Measurements from ENCODE around the gene WDR82.

WDR82 gene

DNA sequence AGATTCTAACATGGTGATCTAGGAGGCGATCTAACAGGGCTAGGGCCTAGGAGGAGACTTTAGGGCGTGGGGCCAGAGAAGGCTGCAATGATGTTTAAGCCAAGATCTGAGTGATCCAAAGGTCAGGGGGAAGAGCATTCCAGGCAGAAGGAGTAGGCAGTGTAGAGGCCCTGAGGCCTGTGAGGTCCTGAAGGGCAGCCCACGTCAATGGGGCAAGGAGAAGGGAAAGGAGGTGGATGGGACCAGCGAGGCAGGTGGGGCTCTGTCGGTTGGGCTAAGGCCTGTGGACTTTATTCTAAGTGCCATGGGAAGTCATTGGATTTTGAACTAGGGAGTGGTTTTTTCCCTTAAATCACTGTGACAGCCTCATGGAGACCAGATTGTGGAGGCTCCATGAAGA is 27.5 kb upstream of the WDR82 start:
- H3K27ac ChIP-seq (ENCODE audit: low read length) = peak overlapping the region; percentile 23
- H3K4me3 ChIP-seq (ENCODE audit: low read depth in 1 of 2, low read length in 2 of 2) = no peak overlapping the region
- H3K4me1 ChIP-seq (ENCODE audit: control insufficient read depth in 1 of 2, insufficient read depth in 2 of 2, low read length in 2 of 2) = peaks cover 0 to 4% of the 10 kb centered on the region in 2 donors
- peaks cover 0 to 7% of the 10 kb centered on the region in 2 donors for H3K36me3 ChIP-seq (ENCODE audit: control insufficient read depth in 1 of 2, insufficient read depth in 2 of 2, low read length in 2 of 2)
- no peaks in the 10 kb centered on the region for H3K27me3 ChIP-seq (ENCODE audit: low read depth, low read length)
- H3K9me3 ChIP-seq (ENCODE audit: control insufficient read depth in 1 of 2, low read length in 2 of 2) = no peaks in the 10 kb centered on the region

DNA sequence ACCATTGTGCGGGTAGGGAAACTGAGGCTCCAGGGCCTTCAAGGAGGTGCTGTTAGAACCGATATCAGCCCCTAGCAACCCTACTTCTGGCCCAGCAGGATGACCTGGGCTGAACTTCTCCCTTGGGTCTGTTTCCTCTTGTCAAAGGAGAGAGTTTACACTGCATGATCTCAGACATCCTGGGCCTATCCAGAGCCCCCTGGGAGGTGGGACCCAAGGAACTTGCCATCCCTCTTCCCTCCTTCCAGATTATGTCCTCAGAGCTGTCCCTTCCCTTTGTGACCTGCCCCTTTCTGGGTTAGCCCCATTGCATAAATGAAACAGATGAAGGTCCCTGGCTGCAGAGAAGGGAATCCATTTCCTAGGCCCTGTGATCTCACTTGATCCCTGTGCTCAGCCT is 25.4 kb upstream of the WDR82 start:
- Histone ChIP-seq H3K27ac (ENCODE audit: low read length) (no peak overlapping the region), H3K4me1 (ENCODE audit: control insufficient read depth in 1 of 2, insufficient read depth in 2 of 2, low read length in 2 of 2) (peaks cover 0 to 12% of the 10 kb centered on the region in 2 donors), H3K9me3 (ENCODE audit: control insufficient read depth in 1 of 2, low read length in 2 of 2) (no peaks in the 10 kb centered on the region), H3K27me3 (ENCODE audit: low read depth, low read length) (no peaks in the 10 kb centered on the region), H3K4me3 (ENCODE audit: low read depth in 1 of 2, low read length in 2 of 2) (no peak overlapping the region), H3K36me3 (ENCODE audit: control insufficient read depth in 1 of 2, insufficient read depth in 2 of 2, low read length in 2 of 2) (no peaks in the 10 kb centered on the region)

- H3K27ac ChIP-seq (ENCODE audit: low read length) = no peak overlapping the region
- H3K36me3 ChIP-seq (ENCODE audit: control insufficient read depth in 1 of 2, insufficient read depth in 2 of 2, low read length in 2 of 2) = no peaks in the 10 kb centered on the region
- no peaks in the 10 kb centered on the region for H3K27me3 ChIP-seq (ENCODE audit: low read depth, low read length)
- H3K4me3 ChIP-seq (ENCODE audit: low read depth in 1 of 2, low read length in 2 of 2) = no peak overlapping the region
- no peaks in the 10 kb centered on the region for H3K9me3 ChIP-seq (ENCODE audit: control insufficient read depth in 1 of 2, low read length in 2 of 2)
- H3K4me1 ChIP-seq (ENCODE audit: control insufficient read depth in 1 of 2, insufficient read depth in 2 of 2, low read length in 2 of 2) = peaks cover 0 to 12% of the 10 kb centered on the region in 2 donors
Observed at GRCh38 chr3:52302426-52303145, 24.1 kb upstream of the WDR82 start.

DNA sequence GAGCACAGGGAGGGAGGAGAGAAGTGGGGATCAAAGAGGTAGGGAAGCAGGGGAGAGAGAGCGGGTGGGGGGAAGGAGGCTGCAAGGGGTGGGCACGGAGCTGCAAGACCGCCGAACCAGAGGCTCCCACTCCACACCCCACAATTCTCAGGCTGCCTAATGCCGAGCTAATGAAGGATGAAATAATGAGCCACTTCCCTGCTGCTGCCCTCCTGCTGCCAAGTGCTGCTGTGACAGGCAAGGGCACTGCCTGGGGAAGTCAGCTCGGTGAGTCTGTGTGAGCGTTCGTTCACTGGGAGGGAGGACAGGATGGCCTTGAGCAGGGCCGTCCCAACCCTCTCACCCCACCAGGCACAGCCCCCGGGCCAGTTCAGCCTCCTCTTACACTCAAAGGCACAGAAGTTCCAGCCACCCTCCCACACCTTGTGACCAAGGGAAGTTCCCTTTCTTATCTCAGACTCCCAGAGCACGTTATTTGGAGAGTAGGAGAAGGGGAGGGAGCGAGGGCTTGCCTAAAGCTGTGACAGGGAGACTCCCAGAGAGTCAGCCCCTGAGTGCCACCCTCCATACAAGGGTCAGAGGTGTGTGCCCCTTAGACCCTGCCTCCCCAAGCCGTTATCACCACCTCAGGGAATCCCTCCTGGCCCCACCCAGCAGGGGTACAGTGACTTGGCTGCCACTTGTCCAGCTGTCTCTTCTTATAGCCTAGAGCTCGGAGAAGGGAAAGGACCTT is 21.6 kb upstream of the WDR82 start:
- no peaks in the 10 kb centered on the region for H3K27me3 ChIP-seq (ENCODE audit: low read depth, low read length)
- no peak overlapping the region for H3K27ac ChIP-seq (ENCODE audit: low read length)
- peaks cover 0 to 7% of the 10 kb centered on the region in 2 donors for H3K36me3 ChIP-seq (ENCODE audit: control insufficient read depth in 1 of 2, insufficient read depth in 2 of 2, low read length in 2 of 2)
- H3K9me3 ChIP-seq (ENCODE audit: control insufficient read depth in 1 of 2, low read length in 2 of 2) = no peaks in the 10 kb centered on the region
- H3K4me3 ChIP-seq (ENCODE audit: low read depth in 1 of 2, low read length in 2 of 2) = no peak overlapping the region
- peaks cover 0 to 8% of the 10 kb centered on the region in 2 donors for H3K4me1 ChIP-seq (ENCODE audit: control insufficient read depth in 1 of 2, insufficient read depth in 2 of 2, low read length in 2 of 2)

DNA sequence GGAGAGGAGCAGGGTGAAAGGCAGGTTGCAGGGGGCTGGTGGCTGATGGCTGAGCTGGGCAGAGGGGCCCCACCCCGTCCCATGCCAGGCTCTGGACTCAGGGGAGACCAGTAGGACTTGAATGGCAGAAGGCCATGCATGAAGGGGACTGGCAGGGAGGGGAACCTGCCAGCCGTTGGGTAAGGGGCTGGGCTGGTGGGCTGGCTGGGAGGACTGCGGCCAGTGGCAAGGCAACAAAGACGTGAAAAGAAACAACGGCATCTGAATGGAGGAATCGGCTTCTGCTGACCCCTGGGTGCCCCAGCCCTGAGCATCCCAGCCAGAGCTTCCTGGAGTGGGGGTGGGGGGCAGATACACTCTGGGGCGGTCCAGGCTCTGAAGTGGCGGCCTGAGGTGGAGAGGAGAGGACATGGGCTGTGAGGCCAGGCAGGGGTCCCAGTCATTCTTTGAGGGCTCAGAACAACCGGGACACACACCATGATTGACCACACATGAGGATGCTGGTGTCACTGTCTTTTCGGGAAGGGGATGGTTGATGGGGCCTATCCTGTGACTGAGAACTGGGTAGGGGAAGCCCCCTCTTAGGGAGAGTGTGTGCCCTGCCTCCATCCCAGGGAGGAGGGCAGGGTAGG is 20.9 kb upstream of the WDR82 start:
- Histone ChIP-seq H3K4me3 (ENCODE audit: low read depth in 1 of 2, low read length in 2 of 2) (no peak overlapping the region), H3K27ac (ENCODE audit: low read length) (no peak overlapping the region), H3K27me3 (ENCODE audit: low read depth, low read length) (no peaks in the 10 kb centered on the region)

DNA sequence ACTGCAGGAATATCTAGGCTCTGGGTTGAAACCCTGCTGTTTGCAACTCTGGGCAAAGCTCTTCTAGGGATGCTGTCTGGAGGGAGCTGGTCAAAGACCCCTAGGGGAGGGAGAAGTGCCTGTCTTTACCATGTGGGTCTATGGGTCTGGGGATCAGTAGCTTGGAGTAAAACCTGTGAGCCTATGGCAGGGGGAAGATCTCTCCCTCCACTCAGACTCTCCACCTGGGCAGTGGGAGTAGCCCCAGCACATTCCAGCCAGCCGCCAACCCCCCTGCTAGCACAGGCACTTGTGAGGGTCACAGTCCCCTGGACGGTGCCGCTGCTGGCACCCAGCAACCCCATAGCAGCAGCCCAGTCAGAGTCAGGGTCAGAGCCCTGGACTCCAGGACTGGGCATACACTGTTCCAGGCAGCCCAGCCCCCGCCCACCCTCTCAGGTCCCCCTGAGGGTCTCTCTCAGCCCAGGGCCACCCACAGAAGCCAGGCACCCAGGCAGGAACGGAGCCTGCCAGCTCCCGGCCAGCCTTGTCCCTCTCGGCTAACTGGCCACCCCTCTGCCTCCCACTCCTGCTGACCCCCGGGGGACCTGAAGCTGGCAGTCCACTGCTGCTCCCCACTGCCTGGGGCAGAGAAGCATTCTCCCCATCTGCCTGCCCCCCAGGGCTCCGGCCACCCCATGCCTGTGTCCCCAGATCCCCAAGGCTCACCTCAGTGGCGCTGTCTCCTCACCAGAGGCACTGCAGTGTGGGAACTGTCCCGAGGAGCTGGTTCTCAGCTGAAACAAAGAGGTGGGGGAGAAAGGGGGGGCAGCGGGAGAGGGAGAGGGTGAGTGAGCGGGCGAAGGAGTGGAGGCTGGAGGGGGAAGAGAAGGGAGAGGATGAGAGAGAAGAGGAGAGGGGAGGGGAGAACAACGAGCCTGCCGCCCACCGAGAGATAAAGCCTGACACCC is 20.0 kb upstream of the WDR82 start:
- no peak overlapping the region for H3K4me3 ChIP-seq (ENCODE audit: low read depth in 1 of 2, low read length in 2 of 2)
- peaks cover 0 to 8% of the 10 kb centered on the region in 2 donors for H3K4me1 ChIP-seq (ENCODE audit: control insufficient read depth in 1 of 2, insufficient read depth in 2 of 2, low read length in 2 of 2)
- peaks cover 0 to 9% of the 10 kb centered on the region in 2 donors for H3K36me3 ChIP-seq (ENCODE audit: control insufficient read depth in 1 of 2, insufficient read depth in 2 of 2, low read length in 2 of 2)
- H3K27me3 ChIP-seq (ENCODE audit: low read depth, low read length) = no peaks in the 10 kb centered on the region
- no peak overlapping the region for H3K27ac ChIP-seq (ENCODE audit: low read length)
- no peaks in the 10 kb centered on the region for H3K9me3 ChIP-seq (ENCODE audit: control insufficient read depth in 1 of 2, low read length in 2 of 2)

More for the DNA sequence above, 20.9 kb upstream of the WDR82 start:
- Histone ChIP-seq H3K36me3 (ENCODE audit: control insufficient read depth in 1 of 2, insufficient read depth in 2 of 2, low read length in 2 of 2) (peaks cover 0 to 7% of the 10 kb centered on the region in 2 donors), H3K4me1 (ENCODE audit: control insufficient read depth in 1 of 2, insufficient read depth in 2 of 2, low read length in 2 of 2) (peaks cover 0 to 8% of the 10 kb centered on the region in 2 donors), H3K9me3 (ENCODE audit: control insufficient read depth in 1 of 2, low read length in 2 of 2) (no peaks in the 10 kb centered on the region)

DNA sequence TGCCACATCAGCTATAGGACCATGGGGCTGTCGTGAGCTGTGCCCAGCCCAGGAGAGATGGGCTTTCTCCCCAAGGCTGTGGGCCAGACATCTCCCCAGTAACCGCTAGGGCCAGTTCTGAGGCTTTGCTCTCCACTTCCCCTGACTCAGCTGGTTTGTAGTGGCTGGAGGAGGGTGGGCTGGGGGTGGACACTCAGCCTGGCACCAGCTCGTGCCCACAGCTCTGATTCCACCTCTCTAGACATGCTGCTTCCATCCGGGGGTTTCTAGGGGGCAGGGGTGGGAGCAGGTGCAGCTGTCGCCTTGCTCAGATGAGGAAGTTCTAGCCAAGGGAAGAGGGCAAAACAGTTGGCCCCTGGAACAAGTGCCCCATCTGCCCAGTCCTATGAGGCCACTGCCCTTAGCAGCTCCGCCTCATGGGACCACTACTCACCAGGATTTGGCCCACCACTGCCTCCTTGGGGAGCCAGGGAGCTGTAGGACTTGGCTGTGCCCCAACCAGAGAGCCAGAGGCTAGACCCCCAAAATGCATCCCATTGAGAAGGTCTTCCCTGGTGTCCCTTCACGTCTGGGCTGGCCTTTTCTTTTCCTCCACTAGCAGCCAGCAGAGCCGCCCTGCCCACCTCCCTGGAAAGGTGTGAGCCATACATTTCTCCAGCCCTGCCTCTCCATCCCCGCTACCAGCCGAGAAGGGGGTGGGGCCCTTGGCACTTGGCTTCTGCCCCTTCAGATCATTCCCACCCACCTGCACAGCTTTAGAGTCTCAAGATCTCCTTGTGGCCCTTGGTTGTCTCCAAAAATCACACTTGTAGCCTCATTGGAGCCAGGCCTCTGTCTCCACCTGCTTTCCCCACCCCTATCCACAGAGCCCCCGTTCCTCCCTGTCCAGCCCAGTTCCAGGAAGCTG is 19.0 kb upstream of the WDR82 start:
- peaks cover 0 to 17% of the 10 kb centered on the region in 2 donors for H3K36me3 ChIP-seq (ENCODE audit: control insufficient read depth in 1 of 2, insufficient read depth in 2 of 2, low read length in 2 of 2)
- no peak overlapping the region for H3K27ac ChIP-seq (ENCODE audit: low read length)
- H3K4me3 ChIP-seq (ENCODE audit: low read depth in 1 of 2, low read length in 2 of 2) = no peak overlapping the region
- no peaks in the 10 kb centered on the region for H3K9me3 ChIP-seq (ENCODE audit: control insufficient read depth in 1 of 2, low read length in 2 of 2)
- H3K4me1 ChIP-seq (ENCODE audit: control insufficient read depth in 1 of 2, insufficient read depth in 2 of 2, low read length in 2 of 2) = peaks cover 0 to 8% of the 10 kb centered on the region in 2 donors
- no peaks in the 10 kb centered on the region for H3K27me3 ChIP-seq (ENCODE audit: low read depth, low read length)

DNA sequence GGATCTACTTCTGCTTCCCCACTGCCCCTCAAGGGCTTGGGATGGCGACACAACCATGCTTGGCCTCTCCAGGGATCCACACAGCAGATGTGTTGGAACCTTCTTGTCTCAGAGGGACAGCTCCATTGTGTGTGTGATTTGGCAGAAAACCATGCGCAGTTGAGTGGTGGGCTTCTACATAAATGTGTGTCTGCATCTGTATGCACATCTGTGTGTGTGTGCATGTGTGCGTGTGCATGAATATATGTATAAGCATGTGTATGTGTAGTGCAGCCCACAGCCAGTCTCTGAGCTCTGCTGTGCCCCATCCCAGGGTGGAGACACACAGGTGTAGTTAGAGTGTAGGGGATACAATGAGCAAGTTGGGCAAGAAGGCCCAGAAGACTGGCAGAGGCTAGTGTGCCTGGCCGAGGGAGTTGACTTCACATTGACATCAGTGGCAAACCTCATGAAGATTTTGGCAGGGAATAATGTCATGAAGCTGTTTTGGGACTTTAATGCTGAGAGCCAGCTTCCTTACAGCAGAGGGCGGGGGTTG is 17.3 kb upstream of the WDR82 start:
- Histone ChIP-seq H3K27me3 (ENCODE audit: low read depth, low read length) (no peaks in the 10 kb centered on the region), H3K4me1 (ENCODE audit: control insufficient read depth in 1 of 2, insufficient read depth in 2 of 2, low read length in 2 of 2) (peaks cover 0 to 8% of the 10 kb centered on the region in 2 donors), H3K9me3 (ENCODE audit: control insufficient read depth in 1 of 2, low read length in 2 of 2) (no peaks in the 10 kb centered on the region), H3K4me3 (ENCODE audit: low read depth in 1 of 2, low read length in 2 of 2) (no peak overlapping the region), H3K27ac (ENCODE audit: low read length) (no peak overlapping the region), H3K36me3 (ENCODE audit: control insufficient read depth in 1 of 2, insufficient read depth in 2 of 2, low read length in 2 of 2) (peaks cover 5 to 34% of the 10 kb centered on the region in 2 donors)

DNA sequence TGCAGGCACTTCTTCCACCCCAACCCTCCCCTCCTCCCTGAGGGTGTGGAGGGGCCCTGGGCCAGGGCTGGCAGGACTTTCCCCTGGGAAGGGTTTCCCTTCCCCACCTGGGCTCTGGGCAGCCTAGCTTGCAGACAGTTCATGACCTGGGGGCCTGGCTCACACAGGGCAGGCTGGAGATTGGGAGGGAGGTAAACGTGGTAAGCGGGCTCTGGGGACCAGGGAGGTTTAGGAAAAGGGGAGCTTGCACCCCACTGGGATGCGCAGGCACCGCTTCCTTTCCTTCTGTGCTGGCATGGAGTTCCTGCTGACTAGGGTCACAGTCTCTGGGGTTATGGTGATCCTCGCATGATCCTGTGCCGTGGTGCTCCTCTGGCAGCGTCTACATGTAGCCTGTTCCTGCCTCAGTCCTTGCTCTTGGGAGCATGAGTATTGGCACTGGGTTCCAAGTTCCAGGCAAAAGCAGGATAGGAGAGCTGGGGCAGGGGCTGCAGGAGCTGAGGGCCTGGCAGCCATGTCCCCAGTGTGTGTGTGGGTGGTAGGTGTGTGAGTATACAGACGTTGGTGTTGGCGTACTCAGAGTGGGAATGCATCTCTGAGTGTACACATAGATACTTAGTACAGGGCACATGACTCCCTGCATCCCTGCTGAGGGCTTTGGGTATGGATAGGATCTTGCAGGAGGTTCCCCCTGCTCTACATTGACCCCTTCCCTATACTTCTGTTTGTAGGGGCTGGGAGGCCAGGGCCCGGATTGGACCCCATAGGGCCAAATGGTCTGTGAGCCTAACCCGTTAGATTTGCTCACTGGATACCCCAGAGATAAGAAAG is 16.1 kb upstream of the WDR82 start:
- Histone ChIP-seq H3K27me3 (ENCODE audit: low read depth, low read length) (no peaks in the 10 kb centered on the region), H3K4me1 (ENCODE audit: control insufficient read depth in 1 of 2, insufficient read depth in 2 of 2, low read length in 2 of 2) (peaks cover 0 to under 1% of the 10 kb centered on the region in 2 donors)

More for the DNA sequence above, 16.1 kb upstream of the WDR82 start:
- H3K27ac ChIP-seq (ENCODE audit: low read length) = no peak overlapping the region
- H3K36me3 ChIP-seq (ENCODE audit: control insufficient read depth in 1 of 2, insufficient read depth in 2 of 2, low read length in 2 of 2) = peaks cover 5 to 41% of the 10 kb centered on the region in 2 donors
- H3K4me3 ChIP-seq (ENCODE audit: low read depth in 1 of 2, low read length in 2 of 2) = no peak overlapping the region
- no peaks in the 10 kb centered on the region for H3K9me3 ChIP-seq (ENCODE audit: control insufficient read depth in 1 of 2, low read length in 2 of 2)

Measured in muscle layer of duodenum (tissue), 2 donors.